NCI-H1436 (cell line): Measurements from ENCODE around the gene CDC5L.

Experiments
- DNase-seq: peaks from one replicate; lab custom pipeline; 2025; lab: John Stamatoyannopoulos, UW

CDC5L gene

GRCh38 chr6:44499609-44500008 lies 112.1 kb downstream of the CDC5L start:
- DNase-seq, result no peak
